H1 (cell line): Measurements from ENCODE around the gene PDGFB. TPM values are rescaled to one million over a fixed set of nuclear protein-coding genes. Genes with fewer than 3 reads are reported as not detected.

Experiments used
- CTCF ChIA-PET: fragments of 300-600 bp; sonication (Branson Sonifier 250); formaldehyde crosslinking; loops from one replicate; lab custom pipeline; 2021; ENCODE audit not compliant: partially characterized antibody; lab: Charles Lee
- POLR2A ChIA-PET: fragments of 300-600 bp; sonication (Branson Sonifier 250); formaldehyde crosslinking; loops from one replicate; lab custom pipeline; 2021; ENCODE audit warnings: inconsistent platforms; ENCODE audit not compliant: partially characterized antibody; lab: Charles Lee
- DNase-seq, 2 experiments: peaks; one replicate each; pipeline versions ENCODE4 v3.0.0 to v3.0.0-alpha.2; 2010 to 2022; ENCODE audit warnings: low spot score in 2 of 2, low read depth in 1 of 2, mixed read lengths in 1 of 2
- FAIRE-seq: peaks from 2 replicates; lab custom pipeline; 2011; peaks lifted over from hg19 to GRCh38; lab: Jason Lieb, UNC
- H2AFZ ChIP-seq: 2 replicates; pipeline ENCODE4 v1.8.1; 2012; ENCODE audit warnings: low read length, inconsistent platforms
- H2AK5ac ChIP-seq: 2 replicates; pipeline ENCODE4 v1.6.1; 2013; ENCODE audit warnings: low read depth, low read length
- H2BK120ac ChIP-seq: replicated peaks from 2 replicates; pipeline ENCODE3; 2013; ENCODE audit warnings: low read depth, low read length, inconsistent platforms
- H2BK12ac ChIP-seq: 2 replicates; pipeline ENCODE4 v1.6.1; 2013; ENCODE audit warnings: low read depth, low read length
- H2BK15ac ChIP-seq: 2 replicates; pipeline ENCODE4 v1.6.1; 2013; ENCODE audit warnings: low read length
- H2BK20ac ChIP-seq: 2 replicates; pipeline ENCODE4 v1.6.1; 2013; ENCODE audit warnings: low read length
- H2BK5ac ChIP-seq: 2 replicates; pipeline ENCODE4 v1.6.1; 2013; ENCODE audit warnings: low read depth, low read length
- H3K14ac ChIP-seq: 2 replicates; pipeline ENCODE4 v1.6.1; 2013; ENCODE audit warnings: inconsistent platforms; ENCODE audit not compliant: insufficient read length
- H3K18ac ChIP-seq: 2 replicates; pipeline ENCODE4 v1.6.1; 2013; ENCODE audit warnings: low read length; ENCODE audit errors: extremely low read depth
- H3K23ac ChIP-seq: 2 replicates; pipeline ENCODE4 v1.6.1; 2013; ENCODE audit warnings: inconsistent platforms; ENCODE audit not compliant: insufficient read length
- H3K23me2 ChIP-seq: 2 replicates; pipeline ENCODE4 v1.6.1; 2013; ENCODE audit warnings: low read depth, low read length
- H3K27ac ChIP-seq: 2 replicates; pipeline ENCODE4 v1.6.1; 2011; ENCODE audit warnings: low read depth, low read length, inconsistent platforms
- H3K27me3 ChIP-seq, 4 experiments: replicated peaks in 1 of 4; 1 replicate in 1 of 4; 2 replicates in 3 of 4; pipeline versions ENCODE4 v1.6.1 to v1.8.1; 2011 to 2013; ENCODE audit warnings: low read length in 3 of 4, mild to moderate bottlenecking in 3 of 4, inconsistent platforms in 2 of 4, mixed read lengths in 2 of 4, moderate library complexity in 1 of 4; ENCODE audit not compliant: control insufficient read depth in 3 of 4, insufficient read depth in 3 of 4; ENCODE audit errors: extremely low read depth in 1 of 4
- H3K36me3 ChIP-seq, 4 experiments: 2 replicates each; pipeline versions ENCODE4 v1.6.1 to v1.8.1; 2011 to 2013; ENCODE audit warnings: mild to moderate bottlenecking in 4 of 4, low read length in 3 of 4, moderate library complexity in 2 of 4, control low read depth in 1 of 4, inconsistent platforms in 1 of 4; ENCODE audit not compliant: insufficient read depth in 4 of 4, control insufficient read depth in 2 of 4
- H3K4ac ChIP-seq: replicated peaks from 2 replicates; pipeline ENCODE3; 2013; ENCODE audit warnings: low read length, low read depth, mixed read lengths, inconsistent platforms; ENCODE audit not compliant: insufficient read length
- H3K4me1 ChIP-seq, 4 experiments: replicated peaks in 1 of 4; 1 replicate in 1 of 4; 2 replicates in 3 of 4; pipeline versions ENCODE4 v1.6.1 to v1.8.1; 2011 to 2013; ENCODE audit warnings: low read length in 3 of 4, inconsistent platforms in 2 of 4, mixed read lengths in 1 of 4; ENCODE audit not compliant: insufficient read depth in 4 of 4, control insufficient read depth in 3 of 4
- H3K4me2 ChIP-seq, 2 experiments: 2 replicates each; pipeline versions ENCODE4 v1.6.1 to v1.8.1; 2011 to 2013; ENCODE audit warnings: low read depth in 2 of 2, low read length in 2 of 2, control low read depth in 1 of 2, inconsistent platforms in 1 of 2, mild to moderate bottlenecking in 1 of 2; ENCODE audit not compliant: insufficient read depth in 1 of 2
- H3K4me3 ChIP-seq, 4 experiments: fragments of 200-600, 300-600 bp in 1 of 4; sonication (generic), shearing (Covaris generic), sonication (Bioruptor Twin) in 1 of 4; 2 replicates each; pipeline versions ENCODE4 v1.5.1 to v1.8.1; 2011 to 2016; ENCODE audit warnings: low read length in 4 of 4, low read depth in 3 of 4, control low read depth in 2 of 4, inconsistent platforms in 2 of 4, mild to moderate bottlenecking in 2 of 4, mixed read lengths in 1 of 4, moderate library complexity in 1 of 4; ENCODE audit not compliant: insufficient read depth in 2 of 4; ENCODE audit errors: extremely low read depth in 1 of 4
- H3K56ac ChIP-seq: replicated peaks from 2 replicates; pipeline ENCODE3; 2013; ENCODE audit warnings: low read depth, mild to moderate bottlenecking, mixed read lengths, low read length, inconsistent platforms; ENCODE audit not compliant: insufficient read length
- H3K79me1 ChIP-seq: 2 replicates; pipeline ENCODE4 v1.6.1; 2013; ENCODE audit warnings: low read depth, low read length, control low read depth
- H3K79me2 ChIP-seq, 2 experiments: 2 replicates each; pipeline versions ENCODE4 v1.6.1 to v1.8.1; 2012 to 2013; ENCODE audit warnings: low read length in 2 of 2, mild to moderate bottlenecking in 2 of 2, inconsistent platforms in 1 of 2; ENCODE audit not compliant: insufficient read depth in 2 of 2, control insufficient read depth in 1 of 2
- H3K9ac ChIP-seq, 4 experiments: replicated peaks in 1 of 4; 1 replicate in 1 of 4; 2 replicates in 3 of 4; pipeline versions ENCODE4 v1.6.1 to v1.8.1; 2011 to 2013; ENCODE audit warnings: low read depth in 3 of 4, low read length in 3 of 4, control low read depth in 2 of 4, mild to moderate bottlenecking in 2 of 4, moderate library complexity in 2 of 4, inconsistent platforms in 1 of 4; ENCODE audit errors: extremely low read depth in 1 of 4
- H3K9me3 ChIP-seq, 2 experiments: 2 replicates each; pipeline versions ENCODE4 v1.6.1 to v1.8.1; 2012 to 2013; ENCODE audit warnings: mild to moderate bottlenecking in 2 of 2, moderate library complexity in 2 of 2, control low read depth in 1 of 2, inconsistent platforms in 1 of 2, low read depth in 1 of 2, low read length in 1 of 2, mixed read lengths in 1 of 2; ENCODE audit not compliant: insufficient read depth in 2 of 2
- H4K20me1 ChIP-seq, 2 experiments: replicated peaks in 1 of 2; 2 replicates each; pipeline versions ENCODE3 to v1.8.1; 2011 to 2013; ENCODE audit warnings: inconsistent platforms in 2 of 2, low read length in 2 of 2, mild to moderate bottlenecking in 1 of 2; ENCODE audit not compliant: insufficient read depth in 2 of 2, control insufficient read depth in 1 of 2
- H4K5ac ChIP-seq: 2 replicates; pipeline ENCODE4 v1.6.1; 2013; ENCODE audit warnings: low read length, low read depth, mixed read lengths, inconsistent platforms; ENCODE audit not compliant: insufficient read length
- H4K8ac ChIP-seq: 2 replicates; pipeline ENCODE4 v1.8.0; 2013; ENCODE audit warnings: mild to moderate bottlenecking, moderate library complexity, low read length, inconsistent platforms; ENCODE audit not compliant: insufficient read depth; ENCODE audit errors: extremely low read depth
- H4K91ac ChIP-seq: replicated peaks from 2 replicates; pipeline ENCODE3; 2013; ENCODE audit warnings: low read length, mixed read lengths, inconsistent platforms; ENCODE audit not compliant: insufficient read length
- ASH2L ChIP-seq: fragments of 200-600, 300-600 bp; sonication (generic); IDR thresholded peaks from one replicate; pipeline ENCODE4 v1.7.1; 2017; ENCODE audit warnings: low read length
- BACH1 ChIP-seq: IDR thresholded peaks from 2 replicates; pipeline ENCODE4 v1.6.1; 2012; ENCODE audit warnings: low read length, improper control_type of control experiment
- CHD2 ChIP-seq: IDR thresholded peaks from 2 replicates; pipeline ENCODE4 v1.6.1; 2012; ENCODE audit warnings: low read length, improper control_type of control experiment
- EGR1 ChIP-seq: IDR thresholded peaks from 2 replicates; pipeline ENCODE4 v1.6.1; 2011; ENCODE audit warnings: low read depth, low read length, borderline replicate concordance
- EZH2 ChIP-seq: fragments of 200-600 bp; sonication (generic); IDR thresholded peaks from 2 replicates; pipeline ENCODE4 v1.7.1; 2012; ENCODE audit warnings: low read depth, mild to moderate bottlenecking, moderate library complexity, low read length, inconsistent platforms; ENCODE audit not compliant: severe bottlenecking
- SP4 ChIP-seq: IDR thresholded peaks from 2 replicates; pipeline ENCODE4 v1.6.1; 2012; ENCODE audit warnings: low read length, inconsistent platforms
- YY1 ChIP-seq: IDR thresholded peaks from 2 replicates; pipeline ENCODE4 v1.6.1; 2011; ENCODE audit warnings: low read depth, mild to moderate bottlenecking, low read length
- WGBS, 2 experiments: shearing (Covaris generic) in 1 of 2; methylation state at CpG; one replicate each; pipeline versions ENCODE4 v1.1.6 to v1.1.7; 2013 to 2015; ENCODE audit warnings: low lambda C conversion rate in 2 of 2, mixed read lengths in 2 of 2, inconsistent platforms in 1 of 2, low coverage in 1 of 2, missing lambda C conversion rate in 1 of 2; ENCODE audit not compliant: insufficient replicate concordance in 2 of 2, insufficient coverage in 1 of 2, insufficient read length in 1 of 2; ENCODE audit errors: extremely low coverage in 1 of 2, missing lambda C conversion rate in 1 of 2; 5-methylcytosine and 5-hydroxymethylcytosine counted together
- polyA plus RNA-seq, 7 experiments: library from polyadenylated mRNA; depleted of rRNA in 3 of 7; stranded (reverse) in 5 of 7; unstranded in 2 of 7; fragments of >200 nt in 5 of 7; fragments of 200-250 nt in 2 of 7; gene quantifications; 1 replicate in 5 of 7; 2 replicates in 1 of 7; 4 replicates in 1 of 7; pipeline versions ENCODE4 v1.2.1 to v1.2.3, GENCODE V29; 2011 to 2013; ENCODE audit warnings: missing spikeins in 2 of 7, mixed read lengths in 2 of 7
- total RNA-seq: library from RNA; stranded (reverse); fragmentation: NEBNext Ultra II Directional; extraction: Animal tissue kit (Norgen Biotek cat#: 25700); gene quantifications from 2 replicates; pipeline ENCODE4 v1.2.1, GENCODE V29; 2021
- TF ChIP-seq, protein P1 (sequence below): IDR thresholded peaks from 2 replicates; pipeline ENCODE4 v1.6.1; 2011; ENCODE audit warnings: low read length, improper control_type of control experiment
- TF ChIP-seq, protein P2 (sequence below): IDR thresholded peaks from 2 replicates; pipeline ENCODE4 v1.6.1; 2012; ENCODE audit warnings: inconsistent platforms
- TF ChIP-seq, protein P3 (sequence below): IDR thresholded peaks from 2 replicates; pipeline ENCODE4 v1.6.1; 2012; ENCODE audit warnings: low read length, inconsistent platforms

PDGFB gene
- total and polyA plus RNA-seq, 2 of the 8 experiments (the other 6 are each of a cell fraction or from before 2014, with no cell fraction given): 3.9 to 8.5 TPM

DNA sequence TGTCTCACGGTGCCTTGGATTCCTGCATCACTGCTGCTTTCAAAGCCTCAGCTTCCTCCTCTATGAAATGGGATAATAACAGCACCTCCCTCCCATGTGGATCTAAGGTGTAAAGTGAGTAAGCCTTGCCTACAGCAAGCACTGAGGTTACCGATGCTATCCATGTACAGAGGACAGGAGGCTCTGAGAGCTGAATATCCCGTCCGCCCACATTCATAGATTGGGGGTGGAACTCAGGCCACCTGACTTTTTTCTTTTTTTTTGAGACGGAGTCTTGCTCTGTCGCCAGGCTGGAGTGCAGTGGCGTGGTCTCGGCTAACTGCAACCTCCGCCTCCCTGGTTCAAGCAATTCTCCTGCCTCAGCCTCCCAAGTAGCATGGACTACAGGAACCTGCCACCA is 12.5 kb downstream of the PDGFB start:
- Histone ChIP-seq H3K4me1 (peaks cover 4 to 45% (median 34%) of the 10 kb centered on the region in 4 experiments), H2BK15ac (no peak overlapping the region), H3K23ac (no peak overlapping the region), H3K27ac (no peak overlapping the region), H4K91ac (no peak overlapping the region), H2BK12ac (peak overlapping the region; percentile 80; the same call in 1 of the 2 replicates), H3K4ac (no peak overlapping the region), H2AK5ac (peak overlapping the region; percentile 39; the same call in 1 of the 2 replicates), H2BK20ac (peak overlapping the region; percentile 40; the same call in 1 of the 2 replicates), H3K9ac (no peak overlapping the region), H3K4me2 (no peak overlapping the region), H3K9me3 (no peaks in the 10 kb centered on the region), H3K79me1 (no peaks in the 10 kb centered on the region), H3K27me3 (peaks cover 0 to 19% (median 9%) of the 10 kb centered on the region in 4 experiments; a peak in 5 of 7 replicates), H2AFZ (no peak overlapping the region), H4K20me1 (no peaks in the 10 kb centered on the region), H2BK5ac (no peak overlapping the region), H3K4me3 (no peak overlapping the region), H3K23me2 (no peaks in the 10 kb centered on the region), H3K18ac (no peak overlapping the region), H3K36me3 (no peaks in the 10 kb centered on the region), H3K56ac (no peak overlapping the region), H4K8ac (no peak overlapping the region), H4K5ac (no peak overlapping the region), H3K79me2 (no peaks in the 10 kb centered on the region), H3K14ac (no peak overlapping the region), H2BK120ac (no peak overlapping the region)
- TF ChIP-seq, protein P1, sequence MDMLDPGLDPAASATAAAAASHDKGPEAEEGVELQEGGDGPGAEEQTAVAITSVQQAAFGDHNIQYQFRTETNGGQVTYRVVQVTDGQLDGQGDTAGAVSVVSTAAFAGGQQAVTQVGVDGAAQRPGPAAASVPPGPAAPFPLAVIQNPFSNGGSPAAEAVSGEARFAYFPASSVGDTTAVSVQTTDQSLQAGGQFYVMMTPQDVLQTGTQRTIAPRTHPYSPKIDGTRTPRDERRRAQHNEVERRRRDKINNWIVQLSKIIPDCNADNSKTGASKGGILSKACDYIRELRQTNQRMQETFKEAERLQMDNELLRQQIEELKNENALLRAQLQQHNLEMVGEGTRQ: no peak
- TF ChIP-seq CHD2 (no peak), SP4 (no peak), ASH2L (no peak), EZH2 (no peak), BACH1 (no peak), YY1 (no peak), EGR1 (no peak)
- TF ChIP-seq, protein P2, sequence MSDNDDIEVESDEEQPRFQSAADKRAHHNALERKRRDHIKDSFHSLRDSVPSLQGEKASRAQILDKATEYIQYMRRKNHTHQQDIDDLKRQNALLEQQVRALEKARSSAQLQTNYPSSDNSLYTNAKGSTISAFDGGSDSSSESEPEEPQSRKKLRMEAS: no peak
- TF ChIP-seq, protein P3, sequence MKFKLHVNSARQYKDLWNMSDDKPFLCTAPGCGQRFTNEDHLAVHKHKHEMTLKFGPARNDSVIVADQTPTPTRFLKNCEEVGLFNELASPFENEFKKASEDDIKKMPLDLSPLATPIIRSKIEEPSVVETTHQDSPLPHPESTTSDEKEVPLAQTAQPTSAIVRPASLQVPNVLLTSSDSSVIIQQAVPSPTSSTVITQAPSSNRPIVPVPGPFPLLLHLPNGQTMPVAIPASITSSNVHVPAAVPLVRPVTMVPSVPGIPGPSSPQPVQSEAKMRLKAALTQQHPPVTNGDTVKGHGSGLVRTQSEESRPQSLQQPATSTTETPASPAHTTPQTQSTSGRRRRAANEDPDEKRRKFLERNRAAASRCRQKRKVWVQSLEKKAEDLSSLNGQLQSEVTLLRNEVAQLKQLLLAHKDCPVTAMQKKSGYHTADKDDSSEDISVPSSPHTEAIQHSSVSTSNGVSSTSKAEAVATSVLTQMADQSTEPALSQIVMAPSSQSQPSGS: no peak
- no peak for FAIRE-seq
- DNase-seq: no peak
- CTCF ChIA-PET: interaction anchor here (0.6 to 3.3 kb wide), 9 partner anchors 10 to 242 kb away, joined by 3 to 21 read pairs (median 3); no protein-coding TSS in a partner anchor
- 87% methylated on average over 9 of the region's 9 CpGs; no CpG with 5 or more reads in 1 of the 2 experiments for WGBS, 2 experiments
- POLR2A ChIA-PET: interaction anchor here (1.0 to 4.6 kb wide), 6 partner anchors 10 to 87 kb away, joined by 3 to 47 read pairs (median 23); partner anchors contain the start of genes PDGFB and RPL3
